SK-N-SH treated with all-trans-retinoic acid at 6 μM for 48 hours (cell line): ENCODE results near the gene PMAIP1.

Experiments used
- ATAC-seq: fragments of 200-7000 bp; cut with Tn5 transposase; 3 replicates; pipeline ENCODE4 v1.9.1; 2020; ENCODE audit warnings: mild to moderate bottlenecking, moderate library complexity
- ARNTL ChIP-seq: fragments of 450-650 bp; formaldehyde crosslinking; IDR thresholded peaks from 2 replicates; pipeline ENCODE4 v1.5.0; 2020; ENCODE audit warnings: low read depth, mild to moderate bottlenecking, moderate library complexity, borderline replicate concordance
- BACH2 ChIP-seq: fragments of 250-450 bp; sonication (Bioruptor Pico); IDR thresholded peaks from 2 replicates; pipeline ENCODE4 v1.9.0; 2021; ENCODE audit warnings: mild to moderate bottlenecking, borderline replicate concordance
- CSDC2 ChIP-seq: fragments of 250-450 bp; sonication (Bioruptor Pico); IDR thresholded peaks from 2 replicates; pipeline ENCODE4 v1.5.0; 2020; ENCODE audit warnings: mild to moderate bottlenecking, moderate library complexity
- ESRRG ChIP-seq: fragments of 250-450 bp; sonication (Bioruptor Pico); IDR thresholded peaks from 2 replicates; pipeline ENCODE4 v1.6.1; 2021; ENCODE audit warnings: mild to moderate bottlenecking
- GLIS3 ChIP-seq: fragments of 250-450 bp; sonication (Bioruptor Pico); IDR thresholded peaks from 2 replicates; pipeline ENCODE4 v1.5.0; 2020; ENCODE audit warnings: mild to moderate bottlenecking, moderate library complexity
- ISL1 ChIP-seq: fragments of 250-450 bp; sonication (Bioruptor Pico); IDR thresholded peaks from 2 replicates; pipeline ENCODE4 v2.1.2; 2022; ENCODE audit warnings: mild to moderate bottlenecking, moderate library complexity
- OSR1 ChIP-seq: fragments of 250-450 bp; sonication (Bioruptor Pico); IDR thresholded peaks from 2 replicates; pipeline ENCODE4 v1.8.0; 2022; ENCODE audit warnings: moderate library complexity, mild to moderate bottlenecking, inconsistent platforms
- PPARA ChIP-seq: fragments of 250-450 bp; sonication (Bioruptor Pico); IDR thresholded peaks from 2 replicates; pipeline ENCODE4 v1.5.0; 2020; ENCODE audit warnings: mild to moderate bottlenecking, borderline replicate concordance
- RARB ChIP-seq: fragments of 250-450 bp; sonication (Bioruptor Pico); IDR thresholded peaks from 2 replicates; pipeline ENCODE4 v1.8.0; 2021; ENCODE audit warnings: mild to moderate bottlenecking, moderate library complexity
- SNAI2 ChIP-seq: fragments of 250-450 bp; sonication (Bioruptor Pico); IDR thresholded peaks from 2 replicates; pipeline ENCODE4 v1.5.0; 2020; ENCODE audit warnings: mild to moderate bottlenecking, moderate library complexity
- TCF4 ChIP-seq: fragments of 250-450 bp; sonication (Bioruptor Pico); IDR thresholded peaks from 2 replicates; pipeline ENCODE4 v1.8.0; 2021; ENCODE audit warnings: mild to moderate bottlenecking, moderate library complexity, borderline replicate concordance
- TOX ChIP-seq: fragments of 250-450 bp; sonication (Bioruptor Pico); IDR thresholded peaks from 2 replicates; pipeline ENCODE4 v1.8.0; 2021; ENCODE audit warnings: mild to moderate bottlenecking, moderate library complexity, borderline replicate concordance
- ZC3H10 ChIP-seq: fragments of 250-450 bp; sonication (Bioruptor Pico); IDR thresholded peaks from 2 replicates; pipeline ENCODE4 v1.5.1; 2021; ENCODE audit warnings: mild to moderate bottlenecking, moderate library complexity
- ZFP30 ChIP-seq: fragments of 450-650 bp; formaldehyde crosslinking; IDR thresholded peaks from 2 replicates; pipeline ENCODE4 v1.5.0; 2022; ENCODE audit warnings: mild to moderate bottlenecking, moderate library complexity
- ZNF565 ChIP-seq: fragments of 450-650 bp; formaldehyde crosslinking; conservative IDR thresholded peaks from 2 replicates; pipeline ENCODE4 v1.5.0; 2020; ENCODE audit warnings: low read depth, mild to moderate bottlenecking, moderate library complexity
- ZNF70 ChIP-seq: fragments of 450-650 bp; formaldehyde crosslinking; IDR thresholded peaks from 2 replicates; pipeline ENCODE4 v1.5.0; 2020; ENCODE audit warnings: mild to moderate bottlenecking, moderate library complexity
- ZNF8 ChIP-seq: fragments of 450-650 bp; formaldehyde crosslinking; IDR thresholded peaks from 2 replicates; pipeline ENCODE4 v1.5.0; 2020; ENCODE audit warnings: mild to moderate bottlenecking, moderate library complexity
- TF ChIP-seq, protein P1 (sequence below): fragments of 250-450 bp; sonication (Bioruptor Pico); IDR thresholded peaks from 2 replicates; pipeline ENCODE4 v1.8.0; 2021; ENCODE audit warnings: low read depth, mild to moderate bottlenecking, moderate library complexity, borderline replicate concordance
- TF ChIP-seq, protein P2 (sequence below): fragments of 250-450 bp; sonication (Bioruptor Pico); IDR thresholded peaks from 2 replicates; pipeline ENCODE4 v1.8.0; 2020; ENCODE audit warnings: mild to moderate bottlenecking, moderate library complexity, borderline replicate concordance
- TF ChIP-seq, protein P3 (sequence below): fragments of 250-450 bp; sonication (Bioruptor Pico); IDR thresholded peaks from 2 replicates; pipeline ENCODE4 v1.5.1; 2020; ENCODE audit warnings: low read depth, mild to moderate bottlenecking, moderate library complexity
- TF ChIP-seq, protein P4 (sequence below): fragments of 250-450 bp; sonication (Bioruptor Pico); IDR thresholded peaks from 2 replicates; pipeline ENCODE4 v1.5.0; 2020; ENCODE audit warnings: mild to moderate bottlenecking, moderate library complexity
- TF ChIP-seq, protein P5 (sequence below): fragments of 250-450 bp; sonication (Bioruptor Pico); IDR thresholded peaks from 2 replicates; pipeline ENCODE4 v1.5.1; 2021; ENCODE audit warnings: mild to moderate bottlenecking, moderate library complexity

PMAIP1 gene

DNA sequence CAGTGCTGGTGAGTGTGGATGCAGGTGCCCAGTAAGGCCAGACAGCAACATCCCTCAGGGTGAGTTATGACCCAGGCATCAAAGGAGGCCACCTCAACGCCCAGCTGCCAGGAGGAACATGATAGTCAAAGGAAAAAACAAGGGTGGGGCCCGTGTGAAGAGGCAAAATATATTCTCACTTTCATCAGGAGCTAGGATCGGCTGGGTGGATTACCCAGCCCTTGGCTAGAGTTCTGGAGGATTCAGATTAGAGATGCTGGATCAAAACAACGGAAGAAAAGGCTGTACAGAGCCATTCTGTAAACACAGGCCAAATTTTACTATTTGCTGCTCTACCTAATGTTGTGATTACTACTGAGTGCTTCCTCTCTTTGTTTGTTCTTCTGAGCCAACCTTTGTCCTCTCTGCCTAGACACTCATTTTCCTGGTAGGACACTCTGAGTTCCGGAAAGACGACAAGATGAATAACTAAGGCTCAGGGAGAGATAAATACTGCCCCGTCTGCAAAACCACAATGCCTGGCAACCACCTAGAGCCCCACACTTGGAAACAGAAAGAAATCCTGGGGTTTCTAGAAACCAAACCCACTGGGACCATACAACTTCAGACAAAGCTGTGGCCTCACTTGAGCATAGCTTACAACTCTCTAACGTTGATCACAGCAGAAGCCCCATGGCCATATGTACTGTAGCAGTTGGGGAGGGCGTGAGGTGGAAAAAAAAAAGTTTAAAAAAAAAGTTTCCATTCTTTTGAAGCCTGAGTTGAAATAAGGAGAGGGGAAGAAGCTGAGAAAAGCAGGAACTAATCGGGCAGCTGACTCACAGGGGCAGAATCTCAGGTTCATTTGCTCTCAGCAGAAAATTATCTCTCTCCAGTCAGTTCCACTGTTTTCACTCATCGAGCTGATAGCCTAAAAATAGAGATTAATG lies 17.8 kb upstream of the PMAIP1 start:
- TF ChIP-seq TOX (CRISPR knock-in tag), result no peak
- TF ChIP-seq ARNTL, result no peak
- no peak for TF ChIP-seq ZNF70 (CRISPR knock-in tag)
- TF ChIP-seq ZC3H10 (CRISPR knock-in tag), result no peak
- no peak for TF ChIP-seq CSDC2 (CRISPR knock-in tag)
- TF ChIP-seq ZFP30, result no peak
- no peak for TF ChIP-seq RARB (CRISPR knock-in tag)
- TF ChIP-seq, protein P1, sequence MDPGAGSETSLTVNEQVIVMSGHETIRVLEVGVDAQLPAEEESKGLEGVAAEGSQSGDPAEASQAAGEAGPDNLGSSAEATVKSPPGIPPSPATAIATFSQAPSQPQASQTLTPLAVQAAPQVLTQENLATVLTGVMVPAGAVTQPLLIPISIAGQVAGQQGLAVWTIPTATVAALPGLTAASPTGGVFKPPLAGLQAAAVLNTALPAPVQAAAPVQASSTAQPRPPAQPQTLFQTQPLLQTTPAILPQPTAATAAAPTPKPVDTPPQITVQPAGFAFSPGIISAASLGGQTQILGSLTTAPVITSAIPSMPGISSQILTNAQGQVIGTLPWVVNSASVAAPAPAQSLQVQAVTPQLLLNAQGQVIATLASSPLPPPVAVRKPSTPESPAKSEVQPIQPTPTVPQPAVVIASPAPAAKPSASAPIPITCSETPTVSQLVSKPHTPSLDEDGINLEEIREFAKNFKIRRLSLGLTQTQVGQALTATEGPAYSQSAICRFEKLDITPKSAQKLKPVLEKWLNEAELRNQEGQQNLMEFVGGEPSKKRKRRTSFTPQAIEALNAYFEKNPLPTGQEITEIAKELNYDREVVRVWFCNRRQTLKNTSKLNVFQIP (CRISPR knock-in tag), result no peak
- TF ChIP-seq TCF4, result no peak
- TF ChIP-seq BACH2 (CRISPR knock-in tag), result no peak
- no peak for TF ChIP-seq OSR1 (CRISPR knock-in tag)
- TF ChIP-seq, protein P2, sequence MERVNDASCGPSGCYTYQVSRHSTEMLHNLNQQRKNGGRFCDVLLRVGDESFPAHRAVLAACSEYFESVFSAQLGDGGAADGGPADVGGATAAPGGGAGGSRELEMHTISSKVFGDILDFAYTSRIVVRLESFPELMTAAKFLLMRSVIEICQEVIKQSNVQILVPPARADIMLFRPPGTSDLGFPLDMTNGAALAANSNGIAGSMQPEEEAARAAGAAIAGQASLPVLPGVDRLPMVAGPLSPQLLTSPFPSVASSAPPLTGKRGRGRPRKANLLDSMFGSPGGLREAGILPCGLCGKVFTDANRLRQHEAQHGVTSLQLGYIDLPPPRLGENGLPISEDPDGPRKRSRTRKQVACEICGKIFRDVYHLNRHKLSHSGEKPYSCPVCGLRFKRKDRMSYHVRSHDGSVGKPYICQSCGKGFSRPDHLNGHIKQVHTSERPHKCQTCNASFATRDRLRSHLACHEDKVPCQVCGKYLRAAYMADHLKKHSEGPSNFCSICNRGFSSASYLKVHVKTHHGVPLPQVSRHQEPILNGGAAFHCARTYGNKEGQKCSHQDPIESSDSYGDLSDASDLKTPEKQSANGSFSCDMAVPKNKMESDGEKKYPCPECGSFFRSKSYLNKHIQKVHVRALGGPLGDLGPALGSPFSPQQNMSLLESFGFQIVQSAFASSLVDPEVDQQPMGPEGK, result no peak
- TF ChIP-seq ESRRG (CRISPR knock-in tag), result no peak
- no peak for TF ChIP-seq ZNF565 (CRISPR knock-in tag)
- no peak for TF ChIP-seq GLIS3 (CRISPR knock-in tag)
- TF ChIP-seq, protein P3, sequence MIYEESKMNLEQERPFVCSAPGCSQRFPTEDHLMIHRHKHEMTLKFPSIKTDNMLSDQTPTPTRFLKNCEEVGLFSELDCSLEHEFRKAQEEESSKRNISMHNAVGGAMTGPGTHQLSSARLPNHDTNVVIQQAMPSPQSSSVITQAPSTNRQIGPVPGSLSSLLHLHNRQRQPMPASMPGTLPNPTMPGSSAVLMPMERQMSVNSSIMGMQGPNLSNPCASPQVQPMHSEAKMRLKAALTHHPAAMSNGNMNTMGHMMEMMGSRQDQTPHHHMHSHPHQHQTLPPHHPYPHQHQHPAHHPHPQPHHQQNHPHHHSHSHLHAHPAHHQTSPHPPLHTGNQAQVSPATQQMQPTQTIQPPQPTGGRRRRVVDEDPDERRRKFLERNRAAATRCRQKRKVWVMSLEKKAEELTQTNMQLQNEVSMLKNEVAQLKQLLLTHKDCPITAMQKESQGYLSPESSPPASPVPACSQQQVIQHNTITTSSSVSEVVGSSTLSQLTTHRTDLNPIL, result no peak
- no peak for TF ChIP-seq ISL1
- TF ChIP-seq, all 23 proteins: peak for 0
- peak; percentile 62 for ATAC-seq

DNA sequence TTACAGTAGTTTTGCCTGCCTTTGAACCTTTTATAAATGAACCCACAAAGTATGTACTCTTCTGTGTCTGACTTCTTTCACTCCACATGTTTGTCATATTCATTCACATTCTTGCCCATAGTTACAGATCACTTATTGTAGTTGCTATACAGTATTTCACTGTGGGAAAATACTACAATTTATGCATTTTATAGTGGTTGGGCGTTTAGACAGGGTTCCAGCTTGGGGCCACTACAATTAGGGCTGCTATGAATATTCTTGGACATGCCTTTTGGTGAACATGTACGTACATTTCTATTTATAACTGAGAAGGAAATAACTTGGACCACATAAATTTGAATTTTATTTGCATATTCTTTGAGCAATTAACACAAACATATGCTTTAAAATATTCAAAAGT lies 15.4 kb upstream of the PMAIP1 start:
- TF ChIP-seq ZNF8, result no peak
- no peak for TF ChIP-seq PPARA (CRISPR knock-in tag)
- TF ChIP-seq CSDC2 (CRISPR knock-in tag), result no peak
- TF ChIP-seq RARB (CRISPR knock-in tag), result no peak
- no peak for TF ChIP-seq GLIS3 (CRISPR knock-in tag)
- TF ChIP-seq, protein P1 (CRISPR knock-in tag), result no peak
- no peak for TF ChIP-seq BACH2 (CRISPR knock-in tag)
- TF ChIP-seq, protein P4, sequence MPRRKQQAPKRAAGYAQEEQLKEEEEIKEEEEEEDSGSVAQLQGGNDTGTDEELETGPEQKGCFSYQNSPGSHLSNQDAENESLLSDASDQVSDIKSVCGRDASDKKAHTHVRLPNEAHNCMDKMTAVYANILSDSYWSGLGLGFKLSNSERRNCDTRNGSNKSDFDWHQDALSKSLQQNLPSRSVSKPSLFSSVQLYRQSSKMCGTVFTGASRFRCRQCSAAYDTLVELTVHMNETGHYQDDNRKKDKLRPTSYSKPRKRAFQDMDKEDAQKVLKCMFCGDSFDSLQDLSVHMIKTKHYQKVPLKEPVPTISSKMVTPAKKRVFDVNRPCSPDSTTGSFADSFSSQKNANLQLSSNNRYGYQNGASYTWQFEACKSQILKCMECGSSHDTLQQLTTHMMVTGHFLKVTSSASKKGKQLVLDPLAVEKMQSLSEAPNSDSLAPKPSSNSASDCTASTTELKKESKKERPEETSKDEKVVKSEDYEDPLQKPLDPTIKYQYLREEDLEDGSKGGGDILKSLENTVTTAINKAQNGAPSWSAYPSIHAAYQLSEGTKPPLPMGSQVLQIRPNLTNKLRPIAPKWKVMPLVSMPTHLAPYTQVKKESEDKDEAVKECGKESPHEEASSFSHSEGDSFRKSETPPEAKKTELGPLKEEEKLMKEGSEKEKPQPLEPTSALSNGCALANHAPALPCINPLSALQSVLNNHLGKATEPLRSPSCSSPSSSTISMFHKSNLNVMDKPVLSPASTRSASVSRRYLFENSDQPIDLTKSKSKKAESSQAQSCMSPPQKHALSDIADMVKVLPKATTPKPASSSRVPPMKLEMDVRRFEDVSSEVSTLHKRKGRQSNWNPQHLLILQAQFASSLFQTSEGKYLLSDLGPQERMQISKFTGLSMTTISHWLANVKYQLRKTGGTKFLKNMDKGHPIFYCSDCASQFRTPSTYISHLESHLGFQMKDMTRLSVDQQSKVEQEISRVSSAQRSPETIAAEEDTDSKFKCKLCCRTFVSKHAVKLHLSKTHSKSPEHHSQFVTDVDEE (CRISPR knock-in tag), result no peak
- TF ChIP-seq, protein P3, result no peak
- TF ChIP-seq, protein P5, sequence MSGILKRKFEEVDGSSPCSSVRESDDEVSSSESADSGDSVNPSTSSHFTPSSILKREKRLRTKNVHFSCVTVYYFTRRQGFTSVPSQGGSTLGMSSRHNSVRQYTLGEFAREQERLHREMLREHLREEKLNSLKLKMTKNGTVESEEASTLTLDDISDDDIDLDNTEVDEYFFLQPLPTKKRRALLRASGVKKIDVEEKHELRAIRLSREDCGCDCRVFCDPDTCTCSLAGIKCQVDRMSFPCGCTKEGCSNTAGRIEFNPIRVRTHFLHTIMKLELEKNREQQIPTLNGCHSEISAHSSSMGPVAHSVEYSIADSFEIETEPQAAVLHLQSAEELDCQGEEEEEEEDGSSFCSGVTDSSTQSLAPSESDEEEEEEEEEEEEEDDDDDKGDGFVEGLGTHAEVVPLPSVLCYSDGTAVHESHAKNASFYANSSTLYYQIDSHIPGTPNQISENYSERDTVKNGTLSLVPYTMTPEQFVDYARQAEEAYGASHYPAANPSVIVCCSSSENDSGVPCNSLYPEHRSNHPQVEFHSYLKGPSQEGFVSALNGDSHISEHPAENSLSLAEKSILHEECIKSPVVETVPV (CRISPR knock-in tag), result no peak
- TF ChIP-seq OSR1 (CRISPR knock-in tag), result no peak
- TF ChIP-seq SNAI2, result no peak
- no peak for TF ChIP-seq ISL1
- no peak for ATAC-seq
